NK-92 (cell line): Measurements from ENCODE around the gene IRX2.

ENCODE experiments used
- DNase-seq: peaks from one replicate; lab custom pipeline; 2025; ENCODE audit not compliant: unreplicated experiment; lab: John Stamatoyannopoulos, UW

IRX2 gene

DNA sequence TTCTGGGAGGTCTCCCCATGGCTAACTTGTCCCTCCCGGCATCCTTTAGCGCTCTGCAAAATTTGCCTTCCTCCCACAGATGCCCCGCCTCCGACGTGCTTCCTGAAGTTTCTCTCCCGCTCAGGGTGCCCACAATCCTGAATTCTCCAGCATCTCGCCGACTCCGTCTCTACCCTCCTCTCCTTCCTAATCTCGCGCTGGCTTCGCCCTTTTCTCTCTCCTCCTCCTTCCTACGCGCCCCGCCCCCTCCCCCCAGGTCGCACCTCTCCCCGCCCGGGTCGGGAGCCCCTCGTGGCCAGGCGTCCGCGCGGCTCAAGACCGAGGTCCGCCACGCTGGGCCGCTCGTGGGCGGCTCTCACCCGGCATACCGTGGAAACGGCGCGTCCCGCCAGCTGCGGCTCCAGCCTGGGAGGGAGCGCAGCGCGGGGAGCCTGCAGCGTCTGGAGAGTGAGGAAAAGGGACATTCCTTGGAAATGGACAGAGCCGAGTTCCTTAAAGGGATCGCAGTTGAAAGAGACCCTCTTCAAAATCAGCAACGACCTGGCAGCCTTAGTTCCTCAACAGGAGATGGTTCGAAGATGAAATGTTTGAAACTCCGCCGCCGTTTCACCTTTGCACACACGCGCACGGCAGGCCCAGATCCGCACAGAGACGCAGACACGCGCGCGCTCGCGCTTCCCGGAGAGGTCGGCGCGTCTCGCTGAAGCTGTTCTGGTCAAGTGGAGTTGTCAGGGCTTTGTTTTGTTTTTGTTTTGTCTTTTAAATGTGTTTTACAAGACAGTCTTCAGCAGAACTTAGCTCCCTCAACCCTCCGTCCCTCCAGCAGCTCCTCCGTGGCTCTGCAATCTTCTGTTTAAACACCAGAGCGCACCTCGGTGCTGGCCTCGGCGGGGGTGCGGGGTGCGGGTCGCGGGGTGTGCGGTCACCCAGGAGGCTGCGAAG, 5.0 kb upstream of the IRX2 start:
- no peak for DNase-seq

DNA sequence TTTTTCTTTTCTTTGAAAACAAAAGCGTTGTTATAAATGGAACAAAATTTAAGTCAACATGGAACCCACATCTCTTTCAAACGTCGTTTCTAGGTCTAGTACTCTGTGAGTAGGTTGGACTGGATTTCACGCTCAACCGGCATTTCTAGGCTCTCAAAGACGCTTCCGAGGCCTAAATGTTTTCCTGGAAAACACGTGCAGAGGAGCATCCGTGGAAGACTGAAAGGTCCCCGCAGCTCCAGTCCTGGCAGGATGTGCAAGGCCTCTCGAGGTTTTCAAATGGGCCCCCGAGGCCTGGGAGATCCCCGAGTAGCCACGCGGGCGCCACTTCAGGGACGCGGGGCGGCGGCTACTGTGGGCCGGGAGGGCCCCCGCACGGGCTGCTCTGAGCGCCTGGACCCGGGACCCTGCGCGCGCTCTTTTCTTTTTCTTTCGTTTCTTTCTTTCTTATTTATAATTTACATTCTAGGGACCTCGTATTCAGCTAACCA, 4.2 kb upstream of the IRX2 start:
- DNase-seq = no peak

DNA sequence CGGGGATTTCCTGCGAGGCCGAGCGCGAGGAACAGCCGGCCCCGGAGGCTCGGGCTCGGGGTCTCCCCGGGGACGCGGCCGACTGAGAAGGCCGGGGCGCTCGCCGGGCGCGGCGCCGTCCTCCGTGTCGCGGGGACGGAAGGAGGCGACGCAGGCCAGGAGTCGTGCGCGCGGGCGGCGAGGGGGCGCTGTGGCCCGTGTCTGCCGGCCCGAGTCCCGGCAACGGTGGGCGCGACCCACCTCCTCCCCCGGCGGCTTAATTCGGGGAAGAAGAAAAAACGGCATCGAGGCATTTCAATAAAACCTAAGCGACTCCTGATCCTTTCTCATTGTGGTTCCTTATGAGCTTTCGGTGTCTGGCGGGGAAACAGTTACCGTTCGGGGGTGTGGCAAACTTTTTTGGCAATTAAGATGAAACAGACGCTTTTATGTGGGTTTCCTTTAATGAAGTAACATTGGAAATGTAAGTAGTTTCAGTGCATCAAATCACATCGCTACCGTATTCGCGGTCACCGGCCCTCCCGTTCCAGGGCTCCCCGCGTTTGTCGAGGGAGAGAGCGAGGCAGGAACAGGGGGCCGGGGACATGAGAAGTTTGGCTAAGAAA, 3.7 kb upstream of the IRX2 start:
- DNase-seq = no peak

DNA sequence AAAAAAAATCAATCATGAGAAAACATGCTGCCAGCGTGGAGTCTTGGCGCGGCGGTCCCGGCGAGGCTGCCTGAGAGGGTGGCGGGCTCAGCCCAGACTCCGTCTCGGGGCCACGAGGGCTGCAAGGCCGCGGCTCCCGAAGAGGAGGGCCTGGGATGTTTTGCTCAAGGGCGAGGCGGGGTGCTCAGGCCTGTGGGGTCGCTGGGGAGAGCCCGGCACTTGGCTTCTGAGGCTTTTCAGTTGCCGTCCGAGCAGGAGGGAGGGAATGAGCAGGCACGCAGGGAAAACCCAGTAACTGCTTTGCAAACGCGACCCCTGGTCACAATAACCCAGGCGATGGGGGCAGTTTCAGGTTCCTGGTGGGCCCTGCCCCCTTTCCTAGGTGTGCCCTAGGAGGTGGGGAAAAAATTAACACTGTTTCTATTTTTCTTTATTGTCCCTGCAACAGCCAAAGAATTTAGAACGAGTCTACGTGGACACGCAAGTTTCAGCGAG, 3.2 kb upstream of the IRX2 start:
- no peak for DNase-seq

DNA sequence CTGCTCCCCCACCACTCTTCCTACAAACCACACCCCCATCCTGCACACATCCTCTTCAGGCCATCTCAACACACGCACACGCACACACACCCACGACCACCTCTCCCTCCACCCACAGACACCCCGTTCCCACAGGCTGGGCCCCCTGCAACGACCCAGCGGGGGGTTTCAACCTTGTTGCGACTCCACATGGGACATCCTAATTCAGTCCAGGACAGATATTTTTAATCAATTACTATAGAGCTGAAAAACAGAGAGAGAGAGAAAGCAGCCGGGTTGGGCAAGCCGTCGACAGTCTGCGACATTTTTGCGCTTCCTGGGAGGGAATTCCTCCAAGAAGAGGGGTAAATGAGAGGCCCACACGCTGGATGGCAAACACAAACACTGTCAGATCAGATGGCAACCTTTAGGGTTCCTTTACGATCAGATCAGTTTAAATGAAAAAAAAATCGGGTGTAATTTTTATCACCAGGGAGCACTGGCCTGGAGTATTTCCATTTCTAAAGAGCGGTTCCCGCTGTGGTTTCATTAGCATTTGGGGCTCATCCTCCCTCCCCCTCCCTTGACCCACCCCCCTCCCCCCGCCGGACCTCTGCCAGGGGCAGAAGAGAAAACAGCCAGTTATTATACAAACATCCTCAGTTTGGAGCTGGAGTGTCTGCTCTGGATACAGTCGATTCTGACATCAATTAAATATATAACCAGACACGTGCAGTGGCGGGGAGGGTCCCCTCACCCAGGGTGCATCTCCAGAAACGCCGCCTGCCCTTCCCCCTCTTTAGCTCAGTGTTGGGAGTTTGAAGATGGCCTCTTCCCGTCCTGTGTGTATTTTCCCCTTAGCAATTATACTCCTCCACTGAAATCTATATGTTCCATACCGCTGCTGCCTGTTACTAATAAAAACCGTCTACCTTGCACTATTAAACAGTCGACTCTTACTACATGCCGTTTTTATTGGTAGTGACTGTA, 2.3 kb upstream of the IRX2 start:
- no peak for DNase-seq

DNA sequence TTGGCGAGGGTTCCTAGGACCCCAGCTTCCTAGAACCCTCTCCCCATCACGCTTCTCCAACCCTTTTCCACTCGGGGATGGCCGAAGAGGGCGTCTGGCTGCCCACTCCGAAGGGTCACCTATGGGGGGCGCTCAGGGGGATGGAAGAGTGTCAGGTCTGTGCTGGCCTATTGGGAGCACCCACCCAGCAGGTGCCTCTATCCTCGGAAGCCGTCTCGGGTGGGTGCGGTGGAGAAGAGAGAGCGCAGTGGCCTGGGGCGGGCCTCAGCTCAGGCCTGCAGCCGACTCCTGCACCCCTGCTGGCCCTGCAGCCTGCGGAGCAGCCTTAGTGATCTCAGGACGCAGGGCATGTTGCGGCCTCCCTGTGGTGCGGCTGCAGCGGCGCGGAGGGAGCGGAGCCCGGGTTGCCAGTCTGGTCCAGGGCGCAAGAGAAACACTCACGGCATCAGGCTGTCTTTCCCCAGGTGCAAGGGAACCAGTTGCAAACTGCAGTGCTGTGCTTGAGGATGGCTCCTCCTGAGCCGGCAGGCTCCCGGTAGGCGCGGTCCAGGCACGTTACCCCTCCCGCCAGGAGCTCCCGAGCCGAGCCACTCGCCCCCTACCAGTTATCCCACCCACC, 1.5 kb upstream of the IRX2 start:
- DNase-seq = no peak

DNA sequence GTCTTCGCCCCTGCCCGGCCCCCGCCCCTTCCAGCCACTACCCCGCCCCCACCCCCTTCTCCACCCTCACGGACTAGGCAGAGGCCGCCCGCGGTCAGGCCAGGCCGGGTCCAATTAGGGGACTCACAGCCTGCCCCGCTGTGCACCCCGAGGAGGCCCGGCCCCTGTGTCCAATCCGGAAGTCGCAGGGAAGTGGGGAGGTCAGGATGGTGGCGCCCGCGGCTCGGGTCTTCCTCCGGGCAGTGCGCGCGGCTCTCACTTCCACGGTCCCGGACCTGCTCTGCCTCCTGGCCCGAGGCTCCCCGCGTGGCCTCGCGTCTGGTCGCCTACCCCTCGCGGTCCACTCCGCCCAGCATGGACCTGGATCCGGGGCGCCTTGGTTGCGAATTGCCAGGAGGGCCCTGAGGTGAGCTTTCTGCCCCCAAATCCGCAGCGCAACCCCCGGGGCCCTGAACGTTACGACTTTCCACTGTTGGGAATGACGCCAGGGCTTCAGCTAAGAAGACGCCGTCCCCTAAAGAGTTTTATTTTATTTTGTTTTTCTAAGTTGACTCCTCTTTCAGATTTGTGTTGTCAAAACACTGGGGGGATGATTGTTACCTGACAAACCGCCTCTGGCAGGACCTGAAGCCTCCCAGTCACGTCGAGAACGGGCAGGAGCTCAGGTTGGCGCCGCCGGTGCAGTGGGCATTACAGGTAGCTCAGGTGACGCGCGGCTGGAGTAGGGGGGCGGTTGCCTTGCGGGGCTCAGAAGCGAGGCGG, 763 bp upstream of the IRX2 start:
- DNase-seq = no peak

DNA sequence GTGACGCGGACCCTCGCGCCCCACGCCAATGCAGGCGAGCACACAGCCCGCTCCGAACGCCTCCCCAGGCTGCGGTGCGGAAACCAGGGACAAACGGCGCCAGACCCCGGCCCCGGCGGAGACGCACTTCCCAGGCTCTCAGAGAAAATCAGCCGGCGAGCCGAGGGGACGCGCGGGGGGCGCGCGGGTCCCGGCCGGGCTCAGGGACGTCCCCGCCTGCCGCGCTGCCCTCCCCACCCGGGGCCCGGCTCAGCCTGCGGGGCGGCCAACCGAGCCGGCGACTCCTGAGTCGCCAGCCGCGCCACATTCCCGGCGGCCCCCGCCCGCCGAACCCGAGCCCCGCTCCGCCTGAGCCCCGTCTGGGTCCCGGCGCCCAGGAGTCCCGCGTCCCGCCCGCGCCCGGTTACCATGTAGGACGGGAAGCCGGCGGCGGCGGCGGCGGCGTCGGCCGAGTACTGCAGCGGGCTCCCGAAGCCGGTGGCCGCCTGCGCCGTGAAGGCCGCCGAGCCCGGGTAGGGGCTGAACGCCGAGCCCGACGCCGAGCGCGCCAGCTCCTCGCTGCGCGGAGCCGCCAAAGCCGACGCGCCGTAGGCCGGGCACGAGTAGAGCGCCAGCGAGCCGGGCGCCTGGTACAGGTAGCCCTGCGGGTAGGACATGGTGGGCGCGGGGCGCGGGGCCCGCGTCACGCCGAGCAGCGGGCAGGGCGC, 566 bp downstream of the IRX2 start:
- no peak for DNase-seq

DNA sequence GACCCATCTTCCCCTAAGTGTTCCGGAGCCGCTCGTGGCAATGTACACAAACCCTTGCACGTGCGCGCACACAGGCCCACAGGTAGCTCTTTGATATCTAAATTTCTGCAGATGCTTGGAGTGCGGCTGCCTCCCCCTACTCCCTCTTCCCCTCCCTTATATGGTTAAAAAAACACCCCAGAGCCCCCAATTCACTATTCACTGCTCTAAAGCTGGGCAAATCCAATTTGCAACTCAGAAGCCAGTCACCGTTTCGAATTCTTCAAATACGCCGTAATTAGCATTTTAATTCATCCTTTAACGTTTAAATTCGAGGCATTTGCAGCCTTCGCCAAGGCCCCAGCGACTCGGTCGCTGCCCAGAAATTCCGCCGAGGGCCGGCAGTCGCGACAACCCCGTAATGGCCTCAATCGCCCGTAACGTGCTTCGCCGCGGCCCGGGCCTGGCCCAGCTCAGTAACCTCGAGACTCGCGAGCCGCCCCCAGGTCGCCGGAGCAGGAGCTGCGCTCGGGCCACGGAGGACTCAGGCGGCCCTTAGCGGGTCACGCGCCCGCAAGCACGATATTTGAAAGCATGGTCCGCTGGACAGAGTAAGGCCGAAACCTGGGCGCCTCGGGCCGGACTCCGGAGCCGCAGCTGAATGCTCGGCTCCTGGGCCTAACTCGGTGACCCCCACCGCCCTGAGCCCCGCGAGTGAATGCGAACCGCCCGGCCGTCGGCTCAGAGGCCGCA, 1.3 kb downstream of the IRX2 start:
- DNase-seq = no peak

DNA sequence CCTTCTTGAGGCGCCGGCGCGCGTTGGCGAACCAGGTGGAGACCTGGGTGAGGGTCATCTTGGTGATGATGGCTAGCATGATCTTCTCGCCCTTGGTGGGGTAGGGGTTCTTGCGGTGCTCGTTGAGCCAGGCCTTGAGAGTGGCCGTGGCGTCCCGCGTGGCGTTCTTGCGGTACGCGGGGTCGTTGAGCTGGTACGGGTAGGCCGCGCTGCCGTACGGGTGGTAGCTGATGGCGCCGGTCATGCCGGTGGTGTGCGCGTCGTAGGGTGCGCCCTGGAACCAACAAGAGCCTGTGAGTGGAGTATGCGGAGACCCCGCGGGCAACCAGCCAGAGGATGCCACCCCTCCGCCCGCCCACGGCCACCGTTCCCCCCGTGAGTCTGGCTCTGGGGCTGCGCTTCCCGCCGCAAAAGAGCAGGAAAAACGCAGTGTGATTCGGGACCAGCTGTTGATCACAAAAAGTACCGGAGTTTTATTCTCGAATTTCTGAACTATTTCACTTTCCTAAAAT, 1.9 kb downstream of the IRX2 start:
- no peak for DNase-seq

DNA sequence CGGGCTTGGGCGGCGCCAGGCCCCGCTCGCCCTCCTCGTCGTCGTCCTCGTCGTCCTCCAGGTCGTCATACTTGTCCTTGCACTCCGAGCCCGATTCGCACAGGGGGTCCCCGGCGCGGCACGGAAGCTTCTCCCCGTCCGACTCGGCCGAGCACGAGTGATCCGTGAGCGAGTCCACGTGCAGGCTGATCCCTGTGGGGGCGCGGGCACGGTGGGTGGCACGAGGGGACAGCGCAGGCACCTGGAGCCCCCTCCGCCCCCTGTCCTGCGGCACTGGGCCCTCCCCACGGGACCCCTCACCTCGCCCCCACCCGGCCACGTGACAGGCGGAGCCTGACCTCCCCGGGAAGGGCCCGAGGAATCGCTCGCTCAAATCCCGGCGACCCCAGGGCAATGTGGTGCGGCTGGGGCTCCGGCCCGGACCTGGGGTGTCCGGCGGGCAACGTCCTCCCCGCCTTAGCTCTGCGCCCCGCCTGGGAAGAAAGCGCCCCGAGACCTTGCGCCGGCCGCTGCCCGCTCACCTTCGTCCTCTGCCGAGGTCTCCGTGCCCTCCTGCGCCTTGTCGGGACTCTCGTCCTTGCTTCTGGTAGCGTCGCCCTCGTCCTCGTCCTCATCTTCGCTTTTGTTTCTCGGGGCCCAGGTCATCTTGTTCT, 2.5 kb downstream of the IRX2 start:
- DNase-seq = no peak

DNA sequence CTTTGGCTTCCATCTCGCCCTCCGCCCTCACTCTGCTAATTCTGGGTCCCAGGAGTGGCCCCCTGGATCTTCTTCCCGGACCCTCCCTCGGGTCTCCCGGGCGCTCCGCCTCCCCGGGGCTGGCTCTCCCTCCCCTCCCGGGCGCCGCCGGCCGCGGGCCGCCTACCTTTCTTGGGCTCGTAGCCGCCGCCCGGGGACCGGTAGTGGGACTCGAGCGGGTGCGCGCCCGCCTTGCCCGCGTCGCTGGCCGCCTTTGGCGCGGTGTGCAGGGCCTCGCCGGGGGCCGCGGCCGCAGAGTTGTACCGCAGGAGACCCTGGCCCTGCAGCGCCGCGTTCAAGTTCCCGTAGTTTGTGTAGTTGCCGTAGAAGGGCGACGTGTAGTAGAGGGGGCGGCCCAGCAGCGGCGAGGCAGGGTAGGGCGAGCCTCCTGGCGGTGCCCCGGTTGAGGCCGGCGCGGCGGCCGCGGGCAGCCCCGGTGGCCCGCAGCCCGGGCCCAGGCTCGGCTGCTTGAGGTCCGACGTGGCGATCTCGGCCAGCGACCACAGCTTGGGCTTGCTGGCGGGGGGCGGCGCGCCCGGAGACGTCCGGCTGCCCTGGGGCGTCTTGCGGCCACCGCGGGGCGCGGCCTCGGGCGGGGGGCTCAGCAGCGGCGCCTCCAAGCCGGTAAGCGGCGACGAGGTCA, 3.2 kb downstream of the IRX2 start:
- DNase-seq = no peak

DNA sequence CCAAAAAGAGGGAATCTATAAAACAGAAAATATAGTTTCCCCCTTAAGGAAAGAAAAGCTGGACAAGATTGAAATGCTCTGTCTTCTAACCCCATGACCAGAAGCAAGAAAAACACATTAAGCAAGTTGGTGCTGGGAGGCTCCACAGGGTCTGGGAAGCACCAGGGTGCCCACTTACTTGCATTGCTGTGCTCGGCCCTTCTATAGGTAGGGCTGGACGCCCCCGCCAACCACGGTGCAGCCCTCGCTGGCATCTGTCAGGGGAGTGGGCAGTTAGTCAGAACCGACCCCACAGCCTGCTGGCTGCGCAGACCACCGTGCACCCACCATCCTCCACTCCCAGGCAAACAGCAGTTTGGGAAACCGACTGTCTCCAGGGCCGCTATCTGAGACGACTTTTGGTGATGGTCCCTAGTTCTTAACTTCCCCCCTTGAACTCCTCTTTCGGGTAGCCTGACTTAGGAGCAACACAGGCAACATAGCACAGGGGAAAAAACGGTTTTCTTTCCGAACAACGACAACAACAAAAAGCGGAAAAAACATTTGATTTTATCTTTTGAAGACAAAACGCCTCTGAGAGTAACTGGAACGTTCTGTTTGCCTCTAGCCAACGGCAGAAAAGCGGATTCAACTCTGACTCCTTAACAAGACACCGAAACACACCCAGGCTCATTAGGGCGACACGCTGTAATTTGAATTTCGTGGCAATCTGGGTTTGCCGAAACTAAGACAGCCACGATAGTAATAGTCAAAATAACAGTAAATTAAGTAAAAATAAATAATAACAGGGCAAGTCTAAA, 3.9 kb downstream of the IRX2 start:
- no peak for DNase-seq

DNA sequence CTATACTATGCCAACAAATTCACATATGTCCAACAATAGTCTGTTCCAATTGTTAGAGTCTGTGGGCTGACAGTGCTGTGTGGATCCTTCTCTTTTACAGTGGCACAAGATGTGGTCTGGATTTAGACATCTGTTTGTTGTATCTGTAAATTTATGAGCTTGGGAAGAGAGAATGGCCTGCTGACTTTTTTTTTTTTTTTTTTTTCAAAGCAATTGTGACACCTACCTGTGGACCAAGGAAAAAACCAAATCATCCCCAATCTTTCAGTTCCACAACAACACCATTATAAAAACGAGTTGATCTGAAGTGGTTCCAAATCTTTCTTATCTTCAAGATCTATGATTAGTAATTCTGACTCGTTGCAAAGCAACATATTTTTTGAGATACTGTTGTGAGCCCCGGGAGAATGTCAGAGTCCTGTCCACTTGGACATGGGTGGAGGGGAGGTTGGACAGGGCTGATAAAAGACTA, 4.9 kb downstream of the IRX2 start:
- no peak for DNase-seq

DNA sequence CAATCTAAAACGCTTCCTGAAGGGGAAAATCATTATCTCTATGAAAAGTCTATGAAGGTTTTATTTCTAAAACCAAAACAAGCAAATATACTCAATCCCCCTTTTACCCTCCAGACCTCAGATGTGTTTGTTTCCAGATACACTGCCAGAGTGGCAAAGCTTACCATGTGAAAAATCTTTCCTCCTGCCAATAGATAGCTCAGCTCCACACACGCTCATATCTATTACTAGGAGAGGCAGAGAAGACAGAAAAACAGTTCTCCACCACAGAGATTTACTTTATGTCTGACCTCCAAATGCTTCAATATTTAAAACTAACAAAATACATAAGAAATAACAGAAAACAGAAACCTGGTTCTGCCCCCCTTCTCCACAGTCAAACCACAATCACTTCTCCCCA, 7.0 kb downstream of the IRX2 start:
- no peak for DNase-seq

DNA sequence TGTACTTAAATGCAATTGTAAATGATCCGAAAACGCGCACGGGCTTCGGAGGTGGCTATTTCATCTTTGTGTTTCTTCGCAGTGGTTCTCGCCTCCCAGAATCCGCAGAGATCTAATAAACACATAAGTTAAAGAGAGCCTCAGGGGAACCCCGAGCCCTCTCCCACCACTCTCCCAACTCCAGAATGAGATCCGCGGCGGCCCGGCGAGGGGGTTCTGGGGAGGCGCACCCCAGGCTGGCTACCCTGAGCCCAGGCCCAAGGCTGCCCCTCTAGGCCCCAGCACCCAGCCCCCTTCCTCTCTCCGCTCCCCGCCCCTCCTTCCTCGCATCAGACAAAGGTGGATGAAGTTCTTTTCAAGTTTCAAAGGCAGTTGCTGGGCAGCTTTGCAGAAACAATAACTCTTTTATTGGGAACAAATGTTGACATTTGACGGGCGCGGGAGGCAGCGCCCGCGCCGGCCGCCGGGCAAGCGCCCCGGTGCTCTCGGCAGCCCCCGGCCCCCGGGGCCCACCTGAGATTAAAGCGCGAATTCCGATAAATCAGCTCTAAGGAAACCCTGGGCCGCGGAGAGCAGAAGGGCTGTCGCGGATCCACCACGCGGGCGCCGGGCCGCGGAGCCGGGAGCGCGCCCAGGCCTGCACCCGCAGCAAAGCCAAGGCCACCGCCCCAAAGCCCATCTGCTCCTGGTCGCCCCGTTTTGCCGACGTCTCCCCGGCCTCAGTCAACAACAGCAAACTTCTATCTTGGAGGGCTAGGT, 8.4 kb downstream of the IRX2 start:
- no peak for DNase-seq
